ENCODE data around the gene NVL. TPM values are rescaled to one million over a fixed set of nuclear protein-coding genes. Genes with fewer than 3 reads are reported as not detected.

NVL gene
- total and polyA plus RNA-seq, 2 of the 8 experiments (the other 6 are each of a cell fraction or from before 2014, with no cell fraction given): 22.7 to 45.8 TPM

- no peak overlapping the region for H2AFZ ChIP-seq (ENCODE audit: low read length)
- no peak overlapping the region for H4K5ac ChIP-seq (ENCODE audit: insufficient read length, low read depth, low read length)
- DNase-seq (ENCODE audit: low read depth in 1 of 2, low spot score in 2 of 2) (no peak), FAIRE-seq (no peak)
- peaks cover 15 to 24% of the 10 kb centered on the region in 2 experiments for H3K9me3 ChIP-seq (ENCODE audit: insufficient read depth in 2 of 2, low read depth in 1 of 2, low read length in 1 of 2)
- H3K9ac ChIP-seq (replicated peaks in 1 of 4; ENCODE audit: extremely low read depth in 1 of 4, low read depth in 3 of 4, low read length in 3 of 4): no peak overlapping the region
- no peaks in the 10 kb centered on the region for H3K27me3 ChIP-seq (replicated peaks in 1 of 4; ENCODE audit: control insufficient read depth in 3 of 4, extremely low read depth in 1 of 4, insufficient read depth in 3 of 4, low read length in 3 of 4)
- no peak overlapping the region for H2BK15ac ChIP-seq (ENCODE audit: low read length)
- no peak overlapping the region for H2BK5ac ChIP-seq (ENCODE audit: low read depth, low read length)
- CTCF ChIA-PET (ENCODE audit: partially characterized antibody): no interaction called here
- 0 out of 8 replicates have a peak, but pooled peaks cover 0 to 2% (median 0%) of the 10 kb centered on the region in 4 experiments for H3K36me3 ChIP-seq (ENCODE audit: control insufficient read depth in 2 of 4, insufficient read depth in 4 of 4, low read length in 3 of 4)
- H3K23ac ChIP-seq (ENCODE audit: insufficient read length): no peak overlapping the region
- H2AK5ac ChIP-seq (ENCODE audit: low read depth, low read length): no peak overlapping the region
- H3K4me3 ChIP-seq (ENCODE audit: extremely low read depth in 1 of 4, insufficient read depth in 2 of 4, low read depth in 3 of 4, low read length in 4 of 4): no peak overlapping the region
- no peak overlapping the region for H3K4ac ChIP-seq (replicated peaks; ENCODE audit: insufficient read length, low read depth, low read length)
- no peak overlapping the region for H3K56ac ChIP-seq (replicated peaks; ENCODE audit: insufficient read length, low read depth, low read length)
- H3K79me2 ChIP-seq (ENCODE audit: control insufficient read depth in 1 of 2, insufficient read depth in 2 of 2, low read length in 2 of 2): no peaks in the 10 kb centered on the region
- POLR2A ChIA-PET (ENCODE audit: partially characterized antibody): interaction anchor here (0.9 to 1.5 kb wide), 2 partner anchors 13 to 14 kb away, joined by 3 read pairs; partner anchors contain the start of genes CNIH4 and NVL
- no peak overlapping the region for H3K27ac ChIP-seq (ENCODE audit: low read depth, low read length)
- H3K14ac ChIP-seq (ENCODE audit: insufficient read length): no peak overlapping the region
- no peak overlapping the region for H3K18ac ChIP-seq (ENCODE audit: extremely low read depth, low read length)
- H4K8ac ChIP-seq (ENCODE audit: extremely low read depth, insufficient read depth, low read length): no peak overlapping the region
- no peak overlapping the region for H4K91ac ChIP-seq (replicated peaks; ENCODE audit: insufficient read length, low read length)
- TF ChIP-seq TCF12 (IDR thresholded peaks at IDR 0.05; ENCODE audit: low read depth, low read length) (0 out of 2 replicates have a peak, but pooled peaks have one; percentile 12), CTCF (IDR thresholded peaks at IDR 0.05; ENCODE audit: control extremely low read depth in 1 of 3, insufficient read depth in 1 of 3, low read depth in 1 of 3, low read length in 3 of 3) (no peak)
- no peak overlapping the region for H2BK120ac ChIP-seq (replicated peaks; ENCODE audit: low read depth, low read length)
- H4K20me1 ChIP-seq (replicated peaks in 1 of 2; ENCODE audit: control insufficient read depth in 1 of 2, insufficient read depth in 2 of 2, low read length in 2 of 2): no peaks in the 10 kb centered on the region
- no peaks in the 10 kb centered on the region for H3K79me1 ChIP-seq (ENCODE audit: low read depth, low read length)
- H2BK20ac ChIP-seq (ENCODE audit: low read length): no peak overlapping the region
- WGBS, 2 experiments (ENCODE audit: extremely low coverage in 1 of 2, insufficient coverage in 1 of 2, insufficient read length in 1 of 2, insufficient replicate concordance in 2 of 2, low coverage in 1 of 2, low lambda C conversion rate in 2 of 2, missing lambda C conversion rate in 1 of 2): 58% methylated on average over 3 of the region's 3 CpGs; no CpG with 5 or more reads in 1 of the 2 experiments
- H3K4me1 ChIP-seq (replicated peaks in 1 of 4; ENCODE audit: control insufficient read depth in 3 of 4, insufficient read depth in 4 of 4, low read length in 3 of 4): peaks cover 4 to 11% (median 7%) of the 10 kb centered on the region in 4 experiments; a peak in 6 of 7 replicates
- H3K23me2 ChIP-seq (ENCODE audit: low read depth, low read length): peaks cover 5% of the 10 kb centered on the region
- H2BK12ac ChIP-seq (ENCODE audit: low read depth, low read length): no peak overlapping the region
- H3K4me2 ChIP-seq (ENCODE audit: insufficient read depth in 1 of 2, low read depth in 2 of 2, low read length in 2 of 2): no peak overlapping the region
These were observed 13.7 kb upstream of the NVL start for GRCh38 chr1:224343679-224344078.

All from H1 (cell line).